Caco-2 (cell line): Measurements from ENCODE around the gene OGDH. TPM values are rescaled to one million over a fixed set of nuclear protein-coding genes. Genes with fewer than 3 reads are reported as not detected.

Experiments used
- BruUV-seq: library from RNA; stranded (reverse); fragments of 400-500 nt; replicated peaks from 2 replicates; lab custom pipeline; 2021; lab: Mats Ljungman, UMichigan
- CTCF ChIA-PET: fragments of 300-600 bp; sonication (Branson Sonifier 250); formaldehyde crosslinking; loops from one replicate; lab custom pipeline; 2022; ENCODE audit warnings: antibody characterized with exemption; lab: Charles Lee
- POLR2A ChIA-PET: fragments of 300-600 bp; sonication (Branson Sonifier 250); formaldehyde crosslinking; loops from one replicate; lab custom pipeline; 2022; ENCODE audit warnings: antibody characterized with exemption; lab: Charles Lee
- DNase-seq, 2 experiments: peaks; one replicate each; pipeline versions ENCODE4 v3.0.0 to v3.0.0-alpha.2; 2020 to 2022
- H3K27me3 ChIP-seq: replicated peaks from 2 replicates; pipeline ENCODE4 v1.6.0; 2011; ENCODE audit warnings: low read length; ENCODE audit not compliant: control insufficient read depth, insufficient read depth
- H3K36me3 ChIP-seq: 2 replicates; pipeline ENCODE4 v1.5.1; 2011; ENCODE audit warnings: low read length; ENCODE audit not compliant: control insufficient read depth, insufficient read depth
- H3K4me1 ChIP-seq: fragments of 250-450 bp; sonication (Bioruptor Pico); 2 replicates; pipeline ENCODE4 v1.5.1; 2020; ENCODE audit warnings: mild to moderate bottlenecking
- H3K4me3 ChIP-seq: 2 replicates; pipeline ENCODE4 v1.5.1; 2011; ENCODE audit warnings: low read depth, mild to moderate bottlenecking, control low read depth, low read length
- H3K9me3 ChIP-seq: fragments of 250-450 bp; sonication (Bioruptor Pico); 2 replicates; pipeline ENCODE4 v1.5.1; 2020; ENCODE audit warnings: mild to moderate bottlenecking, moderate library complexity
- H3K27ac Mint-ChIP-seq: one replicate; pipeline ENCODE4 v1.8.0; 2022; ENCODE audit warnings: mixed read lengths; ENCODE audit not compliant: unreplicated experiment
- H3K27me3 Mint-ChIP-seq: one replicate; pipeline ENCODE4 v1.8.0; 2022; ENCODE audit warnings: mixed read lengths; ENCODE audit not compliant: insufficient read depth, unreplicated experiment
- H3K36me3 Mint-ChIP-seq: one replicate; pipeline ENCODE4 v1.8.0; 2022; ENCODE audit warnings: mild to moderate bottlenecking, mixed read lengths; ENCODE audit not compliant: insufficient read depth, unreplicated experiment
- H3K4me1 Mint-ChIP-seq: one replicate; pipeline ENCODE4 v1.8.0; 2022; ENCODE audit warnings: low read depth, mixed read lengths; ENCODE audit not compliant: unreplicated experiment
- H3K4me3 Mint-ChIP-seq: one replicate; pipeline ENCODE4 v1.8.0; 2022; ENCODE audit warnings: mild to moderate bottlenecking, moderate library complexity, mixed read lengths; ENCODE audit not compliant: unreplicated experiment
- H3K9me3 Mint-ChIP-seq: one replicate; pipeline ENCODE4 v1.8.0; 2022; ENCODE audit warnings: mixed read lengths; ENCODE audit not compliant: unreplicated experiment
- intact Hi-C: fragments of 100-400 bp; cut with micrococcal nuclease; formaldehyde crosslinking; loops from one replicate; pipeline ENCODE4 v1.10.0; 2022; ENCODE audit not compliant: unreplicated experiment
- total RNA-seq: library from RNA; stranded (reverse); gene quantifications from 2 replicates; pipeline ENCODE4 v1.2.3, GENCODE V29; 2022
- TF ChIP-seq, protein P1 (sequence below), 2 experiments: fragments of 200-600 bp in 1 of 2; IDR thresholded peaks; 1 replicate in 1 of 2; 2 replicates in 1 of 2; pipeline versions ENCODE4 v1.5.1 to v1.8.0; 2011 to 2022; ENCODE audit warnings: antibody characterized with exemption in 1 of 2, control low read depth in 1 of 2, inconsistent platforms in 1 of 2, low read depth in 1 of 2, low read length in 1 of 2, mild to moderate bottlenecking in 1 of 2, moderate library complexity in 1 of 2; ENCODE audit not compliant: insufficient read depth in 1 of 2, severe bottlenecking in 1 of 2, unreplicated experiment in 1 of 2

The OGDH gene
- total RNA-seq, 1 experiment from 2014 or later = 62.1 TPM

DNA sequence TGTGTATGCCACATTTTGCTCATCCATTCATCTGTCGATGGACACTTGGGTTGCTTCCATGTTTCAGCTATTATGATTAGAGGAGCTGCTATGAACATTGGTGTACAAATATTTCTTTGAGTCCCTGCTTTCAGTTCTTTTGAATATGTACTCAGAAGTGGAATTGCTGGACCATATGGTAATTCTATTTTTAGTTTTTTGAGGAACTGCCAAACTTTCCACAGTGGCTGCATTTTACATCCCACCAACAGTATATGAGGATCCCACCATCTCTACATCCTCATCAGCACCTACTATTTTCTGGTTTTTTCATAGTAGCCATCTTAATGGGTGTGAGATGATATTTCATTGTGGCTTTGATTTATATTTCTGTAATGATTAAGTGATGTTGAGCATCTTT is 97.5 kb downstream of the OGDH start:
- Histone ChIP-seq H3K4me3 (no peak overlapping the region), H3K27me3 (no peaks in the 10 kb centered on the region), H3K9me3 (no peaks in the 10 kb centered on the region), H3K4me1 (no peaks in the 10 kb centered on the region), H3K36me3 (peaks cover 5% of the 10 kb centered on the region)
- Mint-ChIP-seq H3K27ac (no peak overlapping the region), H3K4me1 (no peaks in the 10 kb centered on the region), H3K27me3 (no peaks in the 10 kb centered on the region), H3K9me3 (no peaks in the 10 kb centered on the region), H3K4me3 (no peak overlapping the region), H3K36me3 (peaks cover 55% of the 10 kb centered on the region)
- POLR2A ChIA-PET = no interaction called here
- DNase-seq = no peak
- intact Hi-C loops = no loop called here
- CTCF ChIA-PET = no interaction called here
- BruUV-seq = no TSS peak
- TF ChIP-seq, protein P1, sequence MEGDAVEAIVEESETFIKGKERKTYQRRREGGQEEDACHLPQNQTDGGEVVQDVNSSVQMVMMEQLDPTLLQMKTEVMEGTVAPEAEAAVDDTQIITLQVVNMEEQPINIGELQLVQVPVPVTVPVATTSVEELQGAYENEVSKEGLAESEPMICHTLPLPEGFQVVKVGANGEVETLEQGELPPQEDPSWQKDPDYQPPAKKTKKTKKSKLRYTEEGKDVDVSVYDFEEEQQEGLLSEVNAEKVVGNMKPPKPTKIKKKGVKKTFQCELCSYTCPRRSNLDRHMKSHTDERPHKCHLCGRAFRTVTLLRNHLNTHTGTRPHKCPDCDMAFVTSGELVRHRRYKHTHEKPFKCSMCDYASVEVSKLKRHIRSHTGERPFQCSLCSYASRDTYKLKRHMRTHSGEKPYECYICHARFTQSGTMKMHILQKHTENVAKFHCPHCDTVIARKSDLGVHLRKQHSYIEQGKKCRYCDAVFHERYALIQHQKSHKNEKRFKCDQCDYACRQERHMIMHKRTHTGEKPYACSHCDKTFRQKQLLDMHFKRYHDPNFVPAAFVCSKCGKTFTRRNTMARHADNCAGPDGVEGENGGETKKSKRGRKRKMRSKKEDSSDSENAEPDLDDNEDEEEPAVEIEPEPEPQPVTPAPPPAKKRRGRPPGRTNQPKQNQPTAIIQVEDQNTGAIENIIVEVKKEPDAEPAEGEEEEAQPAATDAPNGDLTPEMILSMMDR (IDR thresholded peaks at IDR 0.05; ENCODE audit: insufficient read depth in 1 of 2, low read depth in 1 of 2, low read length in 1 of 2, severe bottlenecking in 1 of 2, unreplicated experiment in 1 of 2) = no peak

DNA sequence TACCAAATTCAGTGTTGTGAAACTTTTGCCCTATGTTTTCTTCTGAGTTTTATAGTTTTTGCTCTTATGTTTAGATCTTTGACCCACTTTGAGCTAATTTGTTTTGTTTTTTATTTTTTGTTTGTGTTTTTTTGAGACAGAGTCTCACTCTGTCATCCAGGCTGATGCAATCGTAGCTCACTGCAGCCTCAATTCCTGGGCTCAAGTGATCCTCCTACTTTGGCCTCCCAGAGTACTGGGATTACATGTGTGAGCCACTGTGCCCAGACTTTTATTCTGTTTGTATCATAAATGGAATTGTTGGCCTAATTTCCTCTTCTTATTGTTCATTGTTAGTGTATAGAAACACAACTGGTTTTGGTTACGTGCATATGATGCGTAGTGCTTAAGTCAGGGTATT is 99.0 kb downstream of the OGDH start:
- BruUV-seq = no TSS peak
- H3K36me3 Mint-ChIP-seq = peaks cover 56% of the 10 kb centered on the region
- Histone ChIP-seq H3K27me3 (no peaks in the 10 kb centered on the region), H3K9me3 (no peaks in the 10 kb centered on the region), H3K4me1 (no peaks in the 10 kb centered on the region), H3K4me3 (no peak overlapping the region), H3K36me3 (peaks cover 4% of the 10 kb centered on the region)
- H3K4me1 Mint-ChIP-seq = peaks cover 4% of the 10 kb centered on the region
- no peak overlapping the region for H3K27ac Mint-ChIP-seq
- no peak overlapping the region for H3K4me3 Mint-ChIP-seq
- no peak for DNase-seq
- no peaks in the 10 kb centered on the region for H3K27me3 Mint-ChIP-seq
- no peaks in the 10 kb centered on the region for H3K9me3 Mint-ChIP-seq
- ChIA-PET CTCF (no interaction called here), POLR2A (no interaction called here)
- TF ChIP-seq, protein P1 (IDR thresholded peaks at IDR 0.05; ENCODE audit: insufficient read depth in 1 of 2, low read depth in 1 of 2, low read length in 1 of 2, severe bottlenecking in 1 of 2, unreplicated experiment in 1 of 2) = no peak
- intact Hi-C loops = no loop called here

- Mint-ChIP-seq H3K9me3 (no peaks in the 10 kb centered on the region), H3K27me3 (no peaks in the 10 kb centered on the region), H3K4me1 (peaks cover 15% of the 10 kb centered on the region), H3K36me3 (peaks cover 51% of the 10 kb centered on the region), H3K4me3 (no peak overlapping the region), H3K27ac (no peak overlapping the region)
- TF ChIP-seq, protein P1 (IDR thresholded peaks at IDR 0.05; ENCODE audit: insufficient read depth in 1 of 2, low read depth in 1 of 2, low read length in 1 of 2, severe bottlenecking in 1 of 2, unreplicated experiment in 1 of 2) = no peak
- CTCF ChIA-PET = no interaction called here
- peaks cover 6% of the 10 kb centered on the region for H3K4me1 ChIP-seq
- H3K27me3 ChIP-seq = no peaks in the 10 kb centered on the region
- BruUV-seq = no TSS peak
- no peak overlapping the region for H3K4me3 ChIP-seq
- intact Hi-C loops = no loop called here
- no peaks in the 10 kb centered on the region for H3K9me3 ChIP-seq
- H3K36me3 ChIP-seq = peaks cover 4% of the 10 kb centered on the region
- POLR2A ChIA-PET = no interaction called here
- no peak for DNase-seq
These were observed 100.5 kb downstream of the OGDH start for GRCh38 chr7:44706788-44707557.
